HuH-7.5 (cell line): ENCODE results near the gene GADD45A.

ENCODE experiments used
- DNase-seq: peaks from one replicate; pipeline ENCODE4 v3.0.0; 2011; ENCODE audit warnings: low spot score

GADD45A gene

DNA sequence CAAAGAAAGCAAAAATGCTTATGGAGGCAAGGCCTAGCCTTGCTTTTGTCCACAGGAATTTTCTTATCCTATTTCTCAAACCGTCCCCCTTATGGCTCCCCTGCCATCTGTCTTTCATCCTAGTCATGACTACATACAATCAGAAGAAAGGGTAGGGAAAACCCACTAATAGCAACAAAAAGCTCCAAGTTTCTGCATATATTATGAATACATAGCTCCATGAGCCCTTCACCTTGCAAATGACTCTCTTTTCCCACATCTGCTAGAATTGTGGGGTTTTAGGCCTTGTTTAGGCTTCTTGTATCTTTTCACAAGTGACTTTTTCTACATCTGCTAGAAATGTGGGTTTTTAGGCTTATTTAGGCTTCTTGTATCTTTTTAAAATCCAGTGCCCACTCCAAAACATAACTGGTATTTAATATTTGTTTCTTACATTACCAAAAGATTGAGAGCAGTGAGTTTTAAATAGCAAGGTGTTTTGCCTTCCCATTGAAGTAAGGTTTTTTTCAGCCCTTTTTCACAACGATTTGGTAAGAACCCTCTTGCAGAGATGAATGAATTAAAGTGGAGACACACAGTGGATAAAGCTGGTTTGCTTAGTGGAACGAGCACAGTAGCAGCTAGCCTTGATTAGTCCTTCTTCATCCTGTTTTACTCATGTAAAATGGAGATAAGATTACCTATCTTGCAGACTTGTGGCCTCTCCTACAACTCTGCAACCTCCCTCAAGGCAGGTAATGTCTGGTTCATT is 4.4 kb downstream of the GADD45A start:
- no peak for DNase-seq

DNA sequence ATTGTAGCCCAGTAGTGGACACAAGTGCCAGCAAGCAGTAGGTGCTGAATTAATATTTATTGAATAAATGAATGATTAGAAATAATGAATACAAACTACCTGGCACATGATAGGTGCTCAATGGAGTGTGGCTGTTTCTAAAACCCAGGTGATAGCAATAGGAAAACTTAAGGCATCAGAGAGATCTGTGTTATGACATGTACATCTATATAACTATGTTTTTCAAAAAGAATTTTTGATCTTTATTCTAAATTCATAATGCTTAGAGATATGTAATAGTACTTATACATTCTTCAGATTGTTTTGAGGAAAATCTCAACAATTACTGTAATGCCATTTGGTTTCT is 5.0 kb downstream of the GADD45A start:
- no peak for DNase-seq

- DNase-seq, result no peak
Measured at GRCh38 chr1:67690411-67690810, 5.4 kb downstream of the GADD45A start.

DNA sequence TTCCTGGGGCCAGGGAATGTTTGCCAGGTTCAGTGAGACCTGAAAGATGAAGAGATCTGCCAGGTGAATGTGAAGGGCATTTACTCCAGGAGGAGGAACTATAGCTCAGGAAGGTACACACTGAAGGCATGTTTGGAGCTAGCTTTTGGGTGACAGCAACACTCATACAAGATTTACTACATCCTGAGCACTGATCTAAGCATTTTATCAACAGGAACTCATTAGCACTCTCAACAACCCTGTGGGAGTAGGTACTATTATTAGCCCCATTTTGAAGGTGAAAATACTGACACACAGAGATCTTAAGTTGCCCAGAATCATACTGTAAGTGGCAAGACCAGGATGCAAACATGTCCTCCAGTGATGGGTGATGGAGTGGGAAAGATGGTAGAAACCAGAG is 6.7 kb downstream of the GADD45A start:
- no peak for DNase-seq

- DNase-seq, result no peak
Measured at GRCh38 chr1:67695963-67696362, 11.0 kb downstream of the GADD45A start.

- DNase-seq, result no peak
Measured at GRCh38 chr1:67696708-67697107, 11.7 kb downstream of the GADD45A start.

- DNase-seq, result no peak
Measured at GRCh38 chr1:67700220-67700619, 15.2 kb downstream of the GADD45A start.

DNA sequence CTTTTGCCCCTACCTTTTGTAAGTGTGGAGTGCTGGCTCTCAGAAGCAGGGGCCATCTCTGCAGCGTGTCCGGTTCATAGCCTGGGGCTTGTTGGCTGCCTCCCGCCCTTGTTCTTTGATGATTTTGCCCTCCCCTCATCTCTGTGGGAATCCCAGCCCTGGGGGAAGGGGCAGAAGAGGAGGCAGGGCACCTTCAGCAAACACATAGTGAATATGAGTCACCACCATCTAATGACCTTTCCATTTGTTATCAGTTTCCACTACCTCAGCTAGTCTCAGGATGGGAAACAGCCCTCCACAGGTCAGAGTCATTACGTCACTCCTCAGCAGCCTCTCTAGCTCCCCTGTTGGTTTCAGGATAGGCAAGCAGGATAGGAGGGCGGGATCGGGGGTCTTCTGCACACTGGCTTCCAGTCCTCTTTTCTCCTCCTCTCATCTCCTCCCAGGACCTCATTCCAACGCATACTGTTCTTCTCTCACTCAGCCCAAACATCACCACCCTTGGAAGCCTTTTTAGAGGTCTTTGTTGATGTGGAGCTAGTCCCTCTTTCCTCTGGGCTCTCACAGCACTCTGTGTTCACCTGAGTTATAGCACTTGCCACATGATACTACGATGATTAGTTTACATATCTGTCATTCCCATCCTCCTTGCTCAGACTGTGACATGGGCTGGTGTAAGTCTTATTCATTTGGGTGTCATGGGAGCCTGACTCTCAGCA is 15.8 kb downstream of the GADD45A start:
- no peak for DNase-seq

DNA sequence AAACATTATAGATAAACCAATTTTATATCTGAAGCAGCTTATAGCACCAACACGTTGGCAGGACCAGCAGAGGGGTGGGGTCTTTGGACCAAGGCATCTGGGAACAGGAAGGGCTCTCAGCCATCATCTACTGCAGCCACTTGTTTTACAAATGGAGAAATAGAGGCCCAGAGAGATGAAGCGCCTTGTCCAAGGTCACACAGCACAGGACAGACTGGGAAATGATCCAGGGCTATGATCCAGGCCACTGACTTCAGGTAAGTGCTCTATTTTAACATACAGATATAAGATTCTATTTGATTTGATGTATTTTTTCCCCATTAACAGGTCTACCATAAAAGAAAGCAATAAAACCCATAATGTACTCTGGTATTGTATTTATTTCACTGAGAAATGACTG is 16.9 kb downstream of the GADD45A start:
- DNase-seq, result no peak

GRCh38 chr1:67704351-67704750 is 19.4 kb downstream of the GADD45A start:
- DNase-seq, result no peak

GRCh38 chr1:67705735-67706453 is 20.9 kb downstream of the GADD45A start:
- DNase-seq, result no peak

DNA sequence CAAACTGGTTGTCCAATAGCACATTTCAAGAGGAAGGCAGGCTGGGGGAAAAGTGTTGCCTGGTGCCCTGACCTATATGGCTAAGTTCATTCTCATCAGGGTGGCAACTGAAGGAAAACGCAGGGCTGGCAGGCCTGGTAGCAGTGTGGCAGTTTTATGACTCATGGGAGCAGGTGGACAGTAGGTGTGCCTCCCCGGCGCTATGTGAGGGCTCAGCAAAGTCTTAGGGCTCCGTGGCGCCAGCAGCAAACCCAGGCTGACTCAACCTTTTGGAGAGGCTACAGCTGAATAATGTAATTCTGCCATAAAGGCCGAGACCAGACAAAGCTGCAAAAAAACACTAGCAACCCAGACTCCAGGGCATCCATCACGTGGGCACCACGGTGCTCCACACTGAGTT is 23.6 kb downstream of the GADD45A start:
- no peak for DNase-seq

DNA sequence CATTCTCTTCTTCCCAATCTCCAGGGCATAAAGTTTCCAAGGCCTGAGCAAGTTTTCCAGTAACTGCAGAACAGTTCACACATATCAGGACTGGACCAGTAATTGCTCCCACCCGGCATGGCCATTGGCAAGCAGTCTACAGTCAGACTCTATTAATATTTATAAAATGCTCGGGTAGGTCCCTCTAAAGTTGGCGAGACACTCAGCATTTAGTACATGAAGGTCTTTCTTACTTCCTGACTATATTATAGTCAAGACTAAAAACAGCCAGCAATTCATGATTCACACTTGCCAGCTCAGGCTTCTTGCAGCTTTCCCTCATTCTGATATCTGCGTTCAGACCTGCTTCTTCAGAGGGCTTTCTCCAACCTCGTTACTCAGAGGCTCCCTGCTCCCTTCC is 25.4 kb downstream of the GADD45A start:
- no peak for DNase-seq

GRCh38 chr1:67711158-67711854 is 26.3 kb downstream of the GADD45A start:
- no peak for DNase-seq

DNA sequence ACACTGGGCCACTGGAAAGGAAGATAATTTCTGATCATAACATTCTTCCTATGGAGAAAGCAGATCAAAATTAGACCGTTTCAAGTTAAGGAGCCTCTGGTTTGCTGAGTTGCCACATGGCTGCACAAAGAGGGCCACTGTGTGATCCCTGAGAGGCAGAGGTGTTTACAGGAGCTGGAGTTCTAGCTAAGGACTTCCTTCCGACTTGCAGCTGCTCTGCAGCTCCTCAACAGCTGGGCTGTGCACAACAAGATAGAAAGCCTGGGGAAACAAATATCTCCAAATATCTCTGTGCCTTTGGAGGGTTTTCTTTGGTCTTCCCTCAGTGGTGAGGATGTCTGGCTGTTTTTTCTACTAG is 26.8 kb downstream of the GADD45A start:
- DNase-seq, result no peak

GRCh38 chr1:67713057-67713846 is 28.3 kb downstream of the GADD45A start:
- DNase-seq, result no peak

- DNase-seq, result no peak
Measured at GRCh38 chr1:67715819-67716218, 30.8 kb downstream of the GADD45A start.

DNA sequence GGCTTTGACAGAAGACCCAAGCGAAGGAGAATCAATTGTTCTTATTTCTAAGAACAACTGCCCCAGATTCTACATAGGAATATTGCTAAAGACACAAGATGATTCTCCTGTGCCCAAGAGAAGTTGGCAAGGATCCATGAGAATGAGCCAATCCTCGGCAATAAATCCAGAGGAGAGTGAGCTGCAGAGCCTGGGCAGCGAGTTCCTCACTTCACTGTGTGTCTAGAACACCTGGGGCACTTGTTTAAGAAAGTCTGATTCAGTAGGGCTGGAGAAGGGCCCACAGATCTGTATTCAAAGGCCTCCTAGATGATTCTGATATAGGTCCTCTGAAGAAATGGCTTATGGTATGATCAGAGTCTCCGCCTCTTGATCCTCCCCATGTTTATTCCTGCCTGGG is 31.8 kb downstream of the GADD45A start:
- DNase-seq, result no peak

DNA sequence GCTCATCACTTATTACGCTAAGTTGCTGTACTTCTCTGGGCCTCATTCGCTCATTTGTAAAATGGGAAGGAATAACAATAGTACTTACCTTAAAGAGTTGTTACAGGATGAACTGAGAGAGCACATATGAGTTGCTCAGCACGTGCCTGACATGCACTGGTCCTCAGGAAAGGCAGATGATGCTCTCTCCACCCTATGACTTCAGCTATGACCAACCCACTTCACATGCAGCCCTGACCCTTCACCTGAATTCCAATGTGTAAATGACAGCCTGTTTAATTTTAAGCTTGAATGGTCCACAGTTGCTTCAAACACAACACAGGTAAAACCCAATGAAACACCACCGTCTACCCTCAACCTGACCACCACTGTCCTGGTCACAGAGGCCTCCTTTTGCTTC is 32.9 kb downstream of the GADD45A start:
- no peak for DNase-seq

DNA sequence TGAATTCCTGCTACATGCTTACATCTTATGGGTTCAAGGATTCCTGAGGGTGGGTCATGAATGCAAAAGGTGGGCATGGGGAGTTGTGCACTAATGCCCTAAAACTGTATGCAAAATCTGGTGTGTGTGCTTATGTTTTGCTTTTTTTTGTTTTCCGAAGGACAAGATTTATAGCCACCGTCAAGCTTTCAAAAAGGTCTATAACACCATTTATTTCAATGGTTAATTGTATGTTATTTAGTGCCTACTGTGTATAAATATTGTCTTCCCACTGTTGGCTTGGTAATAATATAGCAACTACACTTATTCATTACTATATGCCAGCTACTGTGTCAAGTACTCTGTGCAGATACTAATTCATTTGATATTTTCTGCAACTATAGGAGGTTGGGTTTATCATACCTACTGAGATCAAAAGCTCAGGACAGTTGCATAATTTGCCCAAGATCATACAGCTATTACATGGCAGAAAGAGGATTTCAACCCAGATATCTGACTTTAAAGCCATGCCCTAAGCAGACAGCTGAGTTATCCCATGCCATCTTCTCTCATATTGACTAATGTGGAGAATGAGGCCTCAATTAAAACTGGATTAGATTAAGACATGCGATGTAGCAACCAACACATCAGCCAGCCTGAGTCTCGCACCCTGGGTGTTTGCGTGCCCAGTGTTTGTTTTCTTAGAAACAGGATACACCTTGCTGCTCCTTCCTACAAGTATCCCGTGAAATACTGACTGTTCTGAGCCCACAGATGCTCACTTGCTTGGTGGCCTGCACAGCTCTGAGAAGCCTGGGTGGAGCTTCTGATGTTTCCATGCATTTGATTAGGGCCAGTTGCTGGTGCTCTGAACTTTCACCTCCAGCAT is 34.6 kb downstream of the GADD45A start:
- DNase-seq, result no peak

- no peak for DNase-seq
Measured at GRCh38 chr1:67721112-67721511, 36.1 kb downstream of the GADD45A start.
